ENCODE measurements around the gene LPP. TPM values are rescaled to one million over a fixed set of nuclear protein-coding genes. Genes with fewer than 3 reads are reported as not detected.

LPP gene
- polyA plus RNA-seq, 3 donors, result 14.1 to 23.2 (median 15.3) TPM

- Mint-ChIP-seq H3K4me1 (peaks cover 14% of the 10 kb centered on the region), H3K9me3 (peaks cover 0 to under 1% (median 0%) of the 10 kb centered on the region in 7 donors), H3K27ac (no peak overlapping the region), H3K36me3 (peaks cover 3 to 11% of the 10 kb centered on the region in 2 donors), H3K4me3 (no peak overlapping the region), H3K27me3 (ENCODE audit: low read depth in 3 of 3) (no peaks in the 10 kb centered on the region)
- TF ChIP-seq CTCF (IDR thresholded peaks at IDR 0.05), result no peak
- H3K36me3 ChIP-seq (replicated peaks in 1 of 2; ENCODE audit: control insufficient read depth in 1 of 2, insufficient read depth in 2 of 2, low read length in 2 of 2), result no peaks in the 10 kb centered on the region
- no peaks in the 10 kb centered on the region for H4K20me1 ChIP-seq (ENCODE audit: insufficient read depth, low read length)
- H3K9me3 ChIP-seq (replicated peaks in 1 of 2; ENCODE audit: control insufficient read depth in 1 of 2, insufficient read depth in 1 of 2, low read length in 2 of 2), result no peaks in the 10 kb centered on the region
- H3K4me1 ChIP-seq (ENCODE audit: control insufficient read depth in 1 of 2, insufficient read depth in 2 of 2, low read length in 2 of 2), result peaks cover 11 to 12% of the 10 kb centered on the region in 2 donors
- DNase-seq, result no peak
- intact Hi-C loops (cut with micrococcal nuclease), result no loop called here
- no peaks in the 10 kb centered on the region for H3K79me2 ChIP-seq (ENCODE audit: insufficient read depth, low read length)
- H2AFZ ChIP-seq (ENCODE audit: insufficient read depth, low read depth, low read length, poor library complexity, severe bottlenecking), result no peak overlapping the region
- WGBS (ENCODE audit: insufficient coverage), result no CpG with 5 or more reads among the region's 4 CpGs
- H3K4me3 ChIP-seq (replicated peaks in 1 of 3; ENCODE audit: low read depth in 2 of 3, low read length in 3 of 3), result no peak overlapping the region
- no peaks in the 10 kb centered on the region for H3K27me3 ChIP-seq (ENCODE audit: control insufficient read depth in 2 of 2, insufficient read depth in 2 of 2, low read length in 2 of 2)
- no peak overlapping the region for H3K9ac ChIP-seq (ENCODE audit: insufficient read depth, low read length, poor library complexity, severe bottlenecking)
- H3K27ac ChIP-seq (ENCODE audit: low read depth in 1 of 2, low read length in 2 of 2), result no peak overlapping the region
- H3K4me2 ChIP-seq (replicated peaks; ENCODE audit: extremely low read depth, low read length, poor library complexity, severe bottlenecking), result no peak overlapping the region
Measured at GRCh38 chr3:188533612-188534357, 379.8 kb downstream of the LPP start.

- H3K9me3 Mint-ChIP-seq, result peaks cover 0 to 2% (median 0%) of the 10 kb centered on the region in 7 donors
- Histone ChIP-seq H3K79me2 (ENCODE audit: insufficient read depth, low read length) (no peaks in the 10 kb centered on the region), H2AFZ (ENCODE audit: insufficient read depth, low read depth, low read length, poor library complexity, severe bottlenecking) (no peak overlapping the region), H3K4me2 (replicated peaks; ENCODE audit: extremely low read depth, low read length, poor library complexity, severe bottlenecking) (no peak overlapping the region), H3K4me3 (replicated peaks in 1 of 3; ENCODE audit: low read depth in 2 of 3, low read length in 3 of 3) (no peak overlapping the region), H3K4me1 (ENCODE audit: control insufficient read depth in 1 of 2, insufficient read depth in 2 of 2, low read length in 2 of 2) (peaks cover 11 to 12% of the 10 kb centered on the region in 2 donors), H3K9me3 (replicated peaks in 1 of 2; ENCODE audit: control insufficient read depth in 1 of 2, insufficient read depth in 1 of 2, low read length in 2 of 2) (no peaks in the 10 kb centered on the region), H3K36me3 (replicated peaks in 1 of 2; ENCODE audit: control insufficient read depth in 1 of 2, insufficient read depth in 2 of 2, low read length in 2 of 2) (no peaks in the 10 kb centered on the region), H4K20me1 (ENCODE audit: insufficient read depth, low read length) (no peaks in the 10 kb centered on the region), H3K9ac (ENCODE audit: insufficient read depth, low read length, poor library complexity, severe bottlenecking) (no peak overlapping the region), H3K27me3 (ENCODE audit: control insufficient read depth in 2 of 2, insufficient read depth in 2 of 2, low read length in 2 of 2) (no peaks in the 10 kb centered on the region), H3K27ac (ENCODE audit: low read depth in 1 of 2, low read length in 2 of 2) (no peak overlapping the region)
- no peaks in the 10 kb centered on the region for H3K27me3 Mint-ChIP-seq (ENCODE audit: low read depth in 3 of 3)
- H3K4me1 Mint-ChIP-seq, result peaks cover 14% of the 10 kb centered on the region
- DNase-seq, result no peak
- no CpG with 5 or more reads among the region's 1 CpG for WGBS (ENCODE audit: insufficient coverage)
- intact Hi-C loops (cut with micrococcal nuclease), result no loop called here
- H3K27ac Mint-ChIP-seq, result no peak overlapping the region
- no peak overlapping the region for H3K4me3 Mint-ChIP-seq
- TF ChIP-seq CTCF (IDR thresholded peaks at IDR 0.05), result no peak
- H3K36me3 Mint-ChIP-seq, result peaks cover 3 to 11% of the 10 kb centered on the region in 2 donors
Measured at GRCh38 chr3:188534633-188535032, 380.7 kb downstream of the LPP start.

Measured in CD14-positive monocyte (primary cell).